GM19328 (cell line): ENCODE data around the gene TMEM127.
"Not testable (repeated sequence)": the region's sequence is repeated elsewhere in the genome, so short reads cannot be mapped to it uniquely, and the experiment has no call there.

Experiments used
- ATAC-seq: cut with Tn5 transposase; IDR thresholded peaks from one replicate; pipeline ENCODE4 v1.9.1; 2021; ENCODE audit warnings: mild to moderate bottlenecking, moderate library complexity; ENCODE audit not compliant: unreplicated experiment

The TMEM127 gene

GRCh38 chr2:96264656-96265348, 995 bp downstream of the TMEM127 start:
- ATAC-seq = no peak

DNA sequence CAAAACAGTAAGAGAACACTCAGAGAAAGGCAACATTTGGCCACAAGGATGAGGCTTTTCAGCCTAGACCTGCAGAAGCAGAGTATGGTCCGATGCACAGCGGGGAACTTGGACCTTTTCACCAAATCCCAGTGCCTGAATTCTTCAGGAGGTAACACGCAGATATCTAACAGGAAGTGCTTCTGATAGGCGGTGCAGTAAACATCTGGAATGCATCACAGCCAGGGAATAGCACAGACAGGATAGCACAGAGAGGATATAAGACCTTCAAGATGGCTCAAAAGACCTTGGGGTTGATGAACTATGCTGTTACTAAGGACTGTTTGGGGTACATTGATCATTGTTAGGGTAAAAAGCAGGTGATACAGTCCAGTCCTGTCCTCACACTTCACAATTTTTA, 1.7 kb downstream of the TMEM127 start:
- ATAC-seq = no peak

DNA sequence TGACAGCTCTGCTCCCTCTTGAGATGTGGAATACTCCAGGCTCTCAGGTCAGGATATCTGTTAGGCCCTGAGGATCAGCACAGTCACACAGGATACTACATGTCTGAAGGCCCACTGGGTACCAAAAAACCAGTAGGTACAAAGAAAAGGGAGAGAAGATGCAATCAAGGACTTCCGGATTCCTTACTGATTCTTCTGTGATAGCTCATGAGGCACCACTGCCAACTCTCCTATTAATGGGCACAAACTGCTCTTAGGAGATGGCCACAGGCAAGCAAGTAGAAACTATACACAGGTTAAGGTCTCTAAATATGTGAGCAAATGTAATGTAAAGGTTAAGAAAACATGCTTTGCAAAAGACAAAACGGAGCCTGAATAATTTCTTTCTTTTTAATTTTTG, 3.5 kb downstream of the TMEM127 start:
- ATAC-seq = no peak

GRCh38 chr2:96261328-96262003, 4.3 kb downstream of the TMEM127 start:
- no peak for ATAC-seq

DNA sequence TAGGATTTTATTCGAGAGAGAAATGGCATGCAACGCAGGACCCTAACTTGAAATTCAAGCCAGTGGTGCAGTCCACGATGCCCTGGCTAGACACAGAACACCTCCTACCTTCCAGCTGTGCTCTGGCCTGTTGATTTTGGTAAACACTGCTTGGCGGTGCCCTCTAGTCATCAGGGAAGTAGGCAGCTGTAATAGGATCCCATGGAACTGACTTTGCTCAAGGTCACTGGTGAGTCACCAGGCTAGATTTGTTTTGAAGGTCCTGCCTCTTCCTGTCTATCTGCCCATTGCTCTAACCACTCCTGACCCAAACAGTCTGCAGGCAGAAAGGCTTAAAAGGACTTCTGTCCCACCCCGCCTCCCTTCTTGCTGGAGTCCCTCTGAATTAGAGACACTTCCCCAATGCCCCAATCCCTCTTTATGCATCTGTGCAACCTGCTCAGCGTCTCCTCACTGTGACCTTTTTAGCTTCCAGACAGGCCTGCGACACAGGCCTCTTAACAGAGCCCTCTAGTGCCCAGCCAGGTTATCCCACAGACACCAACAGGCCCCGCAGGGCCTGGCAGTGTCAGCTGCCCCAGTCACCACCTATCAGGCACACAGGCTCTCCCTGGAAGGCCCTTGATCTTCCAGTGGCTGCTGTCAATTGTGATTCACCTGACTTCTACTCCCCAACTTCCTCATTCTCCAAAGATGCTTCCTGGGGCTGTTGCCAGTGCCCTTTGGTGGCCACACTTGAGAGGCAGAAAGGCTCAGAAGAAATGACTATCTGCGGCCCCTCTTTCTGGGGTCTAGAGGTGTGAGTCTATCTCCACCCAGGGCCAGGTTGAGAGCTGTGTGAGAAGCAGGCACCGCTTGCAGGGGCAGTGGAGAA, 5.2 kb downstream of the TMEM127 start:
- ATAC-seq = no peak

DNA sequence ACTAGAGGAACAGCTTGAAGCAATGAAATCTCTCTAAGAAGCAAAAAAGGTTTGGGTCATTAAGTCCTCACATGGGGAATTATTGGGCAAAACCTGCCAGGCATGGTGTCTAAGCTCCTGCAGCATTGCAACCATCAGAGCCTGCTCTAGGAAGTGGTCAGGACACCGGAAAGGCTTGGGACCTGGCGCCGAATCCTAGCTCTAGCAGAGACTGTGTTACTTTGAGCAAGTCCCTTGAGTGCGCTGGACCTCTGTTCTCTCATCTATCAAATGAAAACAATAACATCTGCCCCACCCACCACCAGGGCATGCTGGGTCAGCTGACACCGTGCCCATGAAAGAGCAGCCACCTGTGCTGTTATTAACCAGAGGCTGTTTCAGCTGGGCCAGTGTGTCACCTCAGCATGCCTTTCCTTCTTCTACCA, 6.3 kb downstream of the TMEM127 start:
- no peak for ATAC-seq

DNA sequence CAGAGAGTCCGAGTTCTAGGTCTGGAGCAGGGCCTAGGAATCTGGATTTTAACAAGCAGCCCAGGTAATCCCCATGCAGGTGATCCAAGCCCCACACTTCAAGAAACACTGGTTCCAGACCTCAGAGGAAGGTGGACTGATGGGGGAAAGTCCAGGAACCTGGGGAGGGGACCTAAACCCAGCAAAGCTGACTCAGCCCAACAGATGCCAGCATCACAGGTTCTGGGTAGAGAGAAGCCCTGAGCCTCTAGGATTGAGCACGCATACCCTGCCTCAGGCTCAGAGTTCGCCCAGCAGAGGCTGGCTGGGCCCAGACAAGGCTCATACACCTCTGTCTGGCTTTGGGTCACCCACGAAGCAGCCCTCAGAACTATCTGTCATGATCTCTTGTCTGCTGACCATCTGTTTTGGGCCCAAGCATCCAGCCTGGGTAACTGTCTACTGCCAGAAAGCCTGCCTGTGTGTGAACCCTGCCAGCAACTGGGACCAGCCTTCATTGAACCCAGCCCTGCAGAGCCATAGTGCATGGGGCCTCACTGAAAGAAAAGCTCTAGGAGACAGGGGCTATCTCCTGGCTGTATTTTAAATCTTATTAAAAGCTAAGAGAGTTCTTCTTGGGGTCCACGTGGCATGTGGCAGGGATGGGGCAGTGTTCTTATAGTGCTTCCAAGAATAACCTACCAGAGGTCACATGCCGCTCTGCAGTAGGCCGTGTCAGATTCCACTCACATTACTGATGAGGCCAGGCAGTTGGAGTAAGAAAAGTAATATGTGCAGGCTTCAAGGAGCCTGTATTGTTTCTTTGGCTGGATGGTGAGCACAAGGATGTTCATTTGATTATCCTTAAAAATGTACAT, 7.4 kb downstream of the TMEM127 start:
- no peak for ATAC-seq

GRCh38 chr2:96257744-96258143, 8.1 kb downstream of the TMEM127 start:
- ATAC-seq = not testable (repeated sequence)

DNA sequence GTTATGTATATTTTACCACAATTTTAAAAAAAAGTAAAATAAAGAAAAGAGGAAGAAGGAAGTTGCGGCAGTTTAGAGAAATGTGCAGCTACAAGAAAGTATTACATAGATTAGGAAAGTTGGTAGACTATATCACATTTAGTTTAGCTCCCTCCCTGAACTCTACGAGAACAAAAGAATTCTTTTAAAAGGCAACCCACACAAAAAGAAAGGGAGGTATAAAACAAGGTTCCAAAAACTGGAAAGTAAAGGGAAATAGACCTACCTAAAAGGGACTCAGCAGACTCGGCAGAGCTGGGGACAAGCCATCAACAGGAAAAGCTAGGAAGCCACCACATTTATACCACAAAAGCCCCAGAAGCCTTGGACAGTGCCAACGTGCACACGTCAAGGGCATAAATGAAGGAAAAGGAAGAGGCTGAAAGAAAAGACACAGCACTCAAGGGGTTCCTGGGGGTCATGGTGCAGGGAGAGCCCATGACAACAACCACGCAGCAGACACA, 9.1 kb downstream of the TMEM127 start:
- ATAC-seq = no peak

DNA sequence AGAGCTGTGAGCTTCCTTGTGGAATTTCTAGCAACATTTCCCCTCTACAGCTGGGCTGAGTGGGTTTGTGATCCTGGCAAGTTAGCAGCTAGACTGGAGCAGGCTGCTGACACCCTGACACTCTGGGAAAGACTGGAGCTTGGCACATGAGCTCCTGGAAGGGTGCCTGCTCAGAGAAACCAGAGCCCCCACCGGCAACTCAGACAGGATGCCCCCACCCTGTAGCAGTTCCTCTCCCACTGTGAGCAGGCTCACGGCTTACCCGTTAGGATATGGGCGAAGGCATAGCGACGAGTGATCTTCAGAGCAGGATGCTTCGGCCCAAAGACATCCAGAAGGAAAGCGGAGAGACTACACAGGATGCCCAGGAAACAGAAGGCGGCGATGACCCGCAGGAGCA, 11.2 kb downstream of the TMEM127 start:
- ATAC-seq = no peak

GRCh38 chr2:96253006-96253405, 12.8 kb downstream of the TMEM127 start:
- ATAC-seq = no peak

DNA sequence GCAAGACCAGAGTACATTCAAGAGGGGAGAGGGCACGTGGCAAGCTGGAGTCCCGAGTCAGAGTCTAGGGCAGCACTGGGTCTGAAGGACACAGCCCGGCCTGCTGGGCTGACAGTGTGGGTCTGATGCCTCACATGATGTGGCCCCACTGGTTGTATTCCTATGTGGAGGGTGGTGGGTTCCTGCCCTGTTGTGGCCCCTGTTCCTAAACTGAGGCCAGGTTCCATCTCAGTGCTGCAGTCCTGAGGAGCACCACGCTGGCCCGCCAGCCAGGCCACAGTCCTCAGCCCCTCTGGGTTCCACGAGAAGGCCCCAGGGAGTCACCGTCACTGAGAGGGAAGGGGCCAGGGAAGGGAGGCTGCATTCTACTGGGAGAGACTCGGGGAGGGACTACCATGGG, 13.3 kb downstream of the TMEM127 start:
- ATAC-seq = no peak

- ATAC-seq = no peak
Measured at GRCh38 chr2:96251721-96252292, 14.0 kb downstream of the TMEM127 start.

GRCh38 chr2:96250188-96250587, 15.6 kb downstream of the TMEM127 start:
- no peak for ATAC-seq

DNA sequence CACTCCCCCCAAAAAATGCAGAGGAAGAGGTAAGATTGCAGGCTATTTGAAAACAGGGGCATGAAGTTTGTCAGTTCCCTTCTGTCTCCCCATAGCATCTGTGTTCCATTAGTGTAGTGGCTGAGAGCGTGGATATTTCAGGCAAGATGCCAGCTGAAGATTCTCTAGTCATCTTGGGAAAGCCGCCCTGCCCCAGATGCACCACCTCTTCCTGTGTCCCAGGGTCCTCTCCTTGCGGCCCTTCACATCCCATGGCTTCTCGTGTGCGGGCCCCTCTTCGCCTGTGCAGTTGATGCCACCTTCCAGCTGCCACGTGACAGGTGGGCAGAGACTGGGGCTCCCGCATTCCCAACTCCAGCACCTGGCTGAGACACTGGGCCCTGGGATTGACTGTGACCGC, 16.1 kb downstream of the TMEM127 start:
- no peak for ATAC-seq

DNA sequence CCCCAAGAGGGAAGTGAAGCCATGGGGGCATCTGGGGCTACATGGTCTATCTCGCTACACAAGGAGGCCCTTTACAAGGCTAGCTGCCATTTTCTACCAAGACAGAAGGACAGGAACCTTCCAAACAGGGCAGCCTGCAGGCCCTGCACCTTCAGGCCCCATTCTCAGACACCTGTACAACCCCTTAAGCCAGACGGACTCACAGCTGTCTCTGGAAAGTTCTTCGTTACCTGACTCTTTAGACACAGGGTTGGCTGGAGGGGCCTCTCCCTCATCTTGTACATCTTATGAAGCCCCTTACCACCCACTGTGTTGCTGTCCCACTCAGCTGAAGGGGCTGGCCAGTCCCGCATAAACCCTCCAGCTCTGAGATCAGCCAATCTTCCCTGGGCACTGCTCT, 17.2 kb downstream of the TMEM127 start:
- no peak for ATAC-seq

DNA sequence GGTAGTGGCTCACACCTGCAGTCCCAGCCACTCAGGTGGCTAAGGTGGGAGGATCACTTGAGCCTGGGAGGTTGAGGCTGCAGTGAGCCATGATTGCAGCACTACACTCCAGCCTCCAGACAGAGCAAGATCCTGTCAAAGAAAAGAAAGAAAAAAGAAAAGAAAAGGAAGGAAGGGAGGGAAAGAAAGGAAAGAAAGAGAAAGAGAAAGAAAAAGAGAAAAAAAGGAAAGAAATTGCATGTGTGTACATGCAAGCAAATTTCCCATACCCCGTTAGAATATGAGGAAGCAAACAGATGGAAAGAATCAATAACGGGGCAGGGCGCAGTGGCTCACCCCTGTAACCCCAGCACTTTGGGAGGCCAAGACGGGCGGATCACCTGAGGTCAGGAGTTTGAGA, 17.9 kb downstream of the TMEM127 start:
- no peak for ATAC-seq

DNA sequence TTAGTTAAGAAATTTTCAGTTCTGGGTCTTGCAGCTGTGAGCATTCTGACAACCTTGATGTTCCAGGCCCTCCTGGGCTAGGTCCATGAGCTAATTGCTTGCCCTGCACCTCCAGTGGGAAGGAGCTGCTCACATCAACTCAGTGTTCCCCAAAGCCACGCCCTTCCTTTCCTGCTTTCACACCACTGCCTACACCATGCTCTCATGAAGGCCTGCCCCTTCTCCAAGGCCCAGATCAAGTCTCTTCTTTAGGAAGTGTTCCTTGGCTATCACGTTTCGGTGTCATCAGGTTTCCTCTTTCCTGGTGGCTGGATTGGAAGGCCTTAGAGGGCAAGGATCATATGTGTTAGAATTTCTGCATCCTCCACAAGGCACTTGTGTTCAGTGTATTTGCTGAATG, 18.8 kb downstream of the TMEM127 start:
- ATAC-seq = no peak

DNA sequence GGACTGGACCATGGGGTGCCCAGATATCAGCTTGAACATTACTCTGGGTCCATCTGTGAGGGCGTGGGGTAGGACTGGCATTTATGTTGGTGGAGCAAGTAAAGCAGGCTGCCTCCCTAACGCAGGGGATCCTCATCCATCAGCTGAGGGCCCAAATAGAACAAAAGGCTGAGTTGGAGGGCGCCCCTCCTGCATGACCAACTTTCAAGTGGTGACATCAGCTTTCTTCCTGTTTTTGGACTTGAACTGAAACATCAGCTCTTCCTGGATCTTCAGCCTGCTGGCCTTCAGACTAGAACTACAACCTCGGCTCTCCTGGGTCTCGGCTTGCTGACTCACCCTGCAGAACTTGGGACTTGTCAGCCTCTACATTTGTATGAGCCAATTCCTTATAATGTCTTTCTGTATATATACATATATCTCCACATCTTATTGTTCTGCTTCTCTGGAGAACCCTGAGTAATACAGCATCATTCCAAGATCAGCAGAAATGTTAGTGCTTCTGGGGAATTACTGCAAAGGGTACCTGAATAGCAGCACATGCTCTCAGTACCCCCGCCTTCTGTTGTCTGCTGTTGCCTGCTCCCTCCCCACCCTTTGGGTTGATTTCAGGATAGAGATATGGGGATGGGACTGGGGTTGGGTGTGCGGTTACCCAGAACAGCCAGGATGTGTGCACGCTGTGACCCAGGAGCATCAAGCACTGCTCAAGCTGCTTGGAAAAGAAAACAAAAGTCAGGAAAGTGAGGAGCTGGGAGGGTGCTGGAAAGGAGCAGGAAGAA, 20.0 kb downstream of the TMEM127 start:
- ATAC-seq = no peak

DNA sequence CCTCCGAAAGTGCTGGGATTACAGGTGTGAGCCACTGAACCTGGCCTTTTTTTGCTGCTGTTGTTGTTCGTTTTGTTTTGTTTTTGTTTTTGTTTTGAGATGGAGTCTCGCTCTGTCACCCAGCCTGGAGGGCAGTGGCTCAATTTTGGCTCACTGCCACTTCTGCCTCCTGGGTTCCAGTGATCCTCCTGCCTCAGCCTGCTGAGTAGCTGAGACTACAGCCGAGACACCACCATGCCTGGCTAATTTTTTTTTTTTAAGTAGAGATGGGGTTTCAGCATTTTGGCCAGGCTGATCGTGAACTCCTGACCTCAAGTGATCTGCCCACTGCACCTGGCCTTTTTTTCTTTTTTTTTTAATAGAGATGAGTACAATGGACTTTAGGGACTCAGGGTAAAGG, 22.0 kb downstream of the TMEM127 start:
- ATAC-seq = no peak
